K562 (cell line): ENCODE results near the gene PEX10. TPM values are rescaled to one million over a fixed set of nuclear protein-coding genes. Genes with fewer than 3 reads are reported as not detected.
A peak's percentile ranks its signal among the peaks of the same experiment; 100 is the strongest.

Source experiments
- ASH1L ChIP-seq: fragments of 450-650 bp; IDR thresholded peaks from 2 replicates; pipeline ENCODE4 v1.6.1; 2018; ENCODE audit warnings: borderline replicate concordance, mild to moderate bottlenecking, low read depth; ENCODE audit not compliant: partially characterized antibody
- CAMTA2 ChIP-seq: fragments of 250-450 bp; sonication (Bioruptor Pico); conservative IDR thresholded peaks from 2 replicates; pipeline ENCODE4 v1.5.1; 2022
- CHD4 ChIP-seq: fragments of 200-600 bp; sonication (generic); IDR thresholded peaks from 3 replicates; pipeline ENCODE4 v1.6.1; 2012; ENCODE audit warnings: low read depth, mild to moderate bottlenecking, mixed read lengths, low read length, inconsistent platforms; ENCODE audit not compliant: insufficient read depth, insufficient replicate concordance, poor library complexity, severe bottlenecking
- CREB3L1 ChIP-seq: fragments of 450-650 bp; IDR thresholded peaks from 2 replicates; pipeline ENCODE4 v1.6.1; 2014; ENCODE audit warnings: low read depth, mild to moderate bottlenecking, moderate library complexity, borderline replicate concordance
- FOXA1 ChIP-seq: fragments of 450-650 bp; IDR thresholded peaks from 2 replicates; pipeline ENCODE4 v1.6.1; 2016; ENCODE audit warnings: mild to moderate bottlenecking, borderline replicate concordance
- FUS ChIP-seq: fragments of 200-400 bp; formaldehyde crosslinking; optimal IDR thresholded peaks from 2 replicates; pipeline ENCODE3; 2017; ENCODE audit warnings: low read depth, low read length
- NEUROD1 ChIP-seq: fragments of 150-350 bp; IDR thresholded peaks from 2 replicates; pipeline ENCODE4 v1.6.1; 2014; ENCODE audit warnings: borderline replicate concordance, low read length, low read depth; ENCODE audit not compliant: partially characterized antibody
- NR2C2 ChIP-seq, 2 experiments: fragments of 200-800 bp in 1 of 2; sonication (Bioruptor generic) in 1 of 2; sonication (generic) in 1 of 2; formaldehyde crosslinking in 1 of 2; IDR thresholded peaks; 2 replicates each; pipeline versions ENCODE4 v1.6.1 to v1.8.0; 2016 to 2022; ENCODE audit warnings: mild to moderate bottlenecking in 1 of 2, missing compliant biosample characterization in 1 of 2, missing genetic modification characterization in 1 of 2, missing genetic modification reagents in 1 of 2
- NUFIP1 ChIP-seq: fragments of 450-650 bp; IDR thresholded peaks from 2 replicates; pipeline ENCODE4 v1.6.1; 2018; ENCODE audit not compliant: partially characterized antibody
- RBM25 ChIP-seq: fragments of 200-400 bp; formaldehyde crosslinking; IDR thresholded peaks from 2 replicates; pipeline ENCODE4 v1.6.1; 2018; ENCODE audit warnings: low read length, low read depth, moderate library complexity; ENCODE audit not compliant: severe bottlenecking
- SMC3 ChIP-seq: conservative IDR thresholded peaks from 2 replicates; pipeline ENCODE4 v1.6.1; 2011; ENCODE audit warnings: low read depth, low read length, improper control_type of control experiment; ENCODE audit not compliant: insufficient read depth
- SPI1 ChIP-seq: IDR thresholded peaks from 2 replicates; pipeline ENCODE4 v1.6.1; 2011; ENCODE audit warnings: low read depth, low read length, control low read depth, borderline replicate concordance
- SREBF1 ChIP-seq: fragments of 150-350 bp; IDR thresholded peaks from 2 replicates; pipeline ENCODE4 v1.6.1; 2014; ENCODE audit warnings: antibody characterized with exemption, low read depth, low read length, borderline replicate concordance
- TAF1 ChIP-seq: IDR thresholded peaks from 2 replicates; pipeline ENCODE4 v1.6.1; 2011; ENCODE audit warnings: mild to moderate bottlenecking, low read length, moderate library complexity; ENCODE audit not compliant: insufficient read depth, control insufficient read depth, severe bottlenecking; ENCODE audit errors: extremely low read depth
- ZBTB11 ChIP-seq, 3 experiments: fragments of 200-800 bp in 1 of 3; fragments of 250-450 bp in 1 of 3; fragments of 450-650 bp in 1 of 3; sonication (Bioruptor Pico) in 1 of 3; sonication (Bioruptor generic) in 1 of 3; formaldehyde crosslinking in 1 of 3; IDR thresholded peaks; 2 replicates each; pipeline versions ENCODE4 v1.6.1 to v1.8.0; 2016 to 2022; ENCODE audit warnings: mild to moderate bottlenecking in 2 of 3, missing genetic modification characterization in 2 of 3, missing compliant biosample characterization in 1 of 3, moderate library complexity in 1 of 3
- ZBTB26 ChIP-seq: fragments of 450-650 bp; formaldehyde crosslinking; IDR thresholded peaks from 2 replicates; pipeline ENCODE4 v1.4.0; 2022; ENCODE audit warnings: missing genetic modification characterization
- ZFP1 ChIP-seq: fragments of 450-650 bp; formaldehyde crosslinking; IDR thresholded peaks from 2 replicates; pipeline ENCODE4 v1.4.0; 2020; ENCODE audit warnings: mild to moderate bottlenecking, mixed read lengths
- ZNF134 ChIP-seq: fragments of 250-450 bp; sonication (Bioruptor Pico); conservative IDR thresholded peaks from 2 replicates; pipeline ENCODE4 v1.4.0; 2020
- ZNF184 ChIP-seq: sonication (generic); formaldehyde crosslinking; IDR thresholded peaks from 2 replicates; pipeline ENCODE4 v1.5.0; 2020; ENCODE audit warnings: missing genetic modification reagents
- ZNF551 ChIP-seq: fragments of 250-450 bp; sonication (Bioruptor Pico); IDR thresholded peaks from 2 replicates; pipeline ENCODE4 v1.5.0; 2021; ENCODE audit warnings: mild to moderate bottlenecking, moderate library complexity
- ZNF76 ChIP-seq: fragments of 250-450 bp; sonication (Bioruptor Pico); IDR thresholded peaks from 2 replicates; pipeline ENCODE4 v1.4.0; 2020; ENCODE audit warnings: mild to moderate bottlenecking, moderate library complexity, borderline replicate concordance
- polyA plus RNA-seq, 8 experiments: library from polyadenylated mRNA; depleted of rRNA in 4 of 8; stranded (reverse) in 5 of 8; unstranded in 3 of 8; fragments of >200 nt; fragmentation: Nextera tagmentation in 2 of 8; fragmentation: Illumina TruSeq in 1 of 8; extraction: Ambion mirVana in 2 of 8; extraction: Trizol in 1 of 8; gene quantifications; 2 replicates each; pipeline versions ENCODE4 v1.2.1 to v1.2.3, GENCODE V29; 2011 to 2014; ENCODE audit warnings: inconsistent platforms in 1 of 8, missing spikeins in 1 of 8
- total RNA-seq, 7 experiments: library from RNA; depleted of rRNA in 6 of 7; stranded (reverse); fragments of >200 nt in 6 of 7; fragmentation: Illumina TruSeq in 2 of 7; extraction: Trizol in 2 of 7; gene quantifications; 2 replicates each; pipeline versions ENCODE4 v1.2.1 to v1.2.3, GENCODE V29; 2011 to 2021; ENCODE audit warnings: low replicate concordance in 1 of 7

Gene PEX10
- total and polyA plus RNA-seq, 9 of the 15 experiments (the other 6 are each of a cell fraction or from before 2014, with no cell fraction given) = 0.03 to 26.2 (median 8.7) TPM

DNA sequence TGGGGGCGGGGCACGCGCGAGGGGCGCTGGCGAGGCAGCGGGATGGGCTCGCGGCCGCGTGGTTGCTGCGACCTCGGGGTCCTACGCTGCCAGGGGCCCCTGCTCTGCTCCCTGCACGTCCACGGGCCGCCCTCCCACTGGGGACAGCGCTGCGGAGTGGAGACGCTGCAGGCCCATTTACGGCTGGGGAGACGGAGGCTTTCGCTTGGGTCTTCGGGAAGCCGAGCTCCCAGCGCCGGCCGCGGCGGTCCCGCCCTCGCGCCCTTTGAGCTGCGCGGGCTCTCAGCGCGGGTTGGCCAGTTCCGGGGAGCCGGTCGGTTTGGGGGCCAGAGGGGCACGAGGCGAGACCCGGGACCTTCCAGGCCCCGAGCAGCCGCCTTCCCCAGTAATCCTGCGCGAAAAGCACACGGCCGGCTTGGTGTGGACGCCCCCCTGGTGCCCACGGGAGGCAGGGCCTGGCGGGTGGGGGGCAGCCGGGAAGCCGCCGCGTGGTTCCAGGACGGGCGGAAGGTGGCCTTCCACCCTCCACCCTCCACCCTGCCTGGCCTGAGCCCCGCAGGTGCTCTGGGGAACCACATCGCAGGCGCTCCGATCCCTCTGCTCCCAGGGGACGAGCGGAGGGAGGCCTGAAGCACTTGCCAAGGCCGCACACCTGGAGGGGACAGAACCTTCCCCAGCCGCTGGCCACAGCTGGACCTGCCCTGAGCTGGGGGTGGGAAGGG, 570 bp upstream of the PEX10 start (continued):
- TF ChIP-seq CREB3L1 (peak; percentile 3; the same call in 1 of the 2 replicates), ASH1L (no peak), ZNF76 (CRISPR knock-in tag) (no peak), CHD4 (no peak), TAF1 (no peak), SPI1 (no peak), SMC3 (no peak), NEUROD1 (no peak), FUS (no peak), ZFP1 (CRISPR knock-in tag) (no peak), ZNF134 (CRISPR knock-in tag) (no peak), SREBF1 (no peak), RBM25 (no peak), ZNF551 (no peak), CAMTA2 (CRISPR knock-in tag) (no peak), NUFIP1 (no peak), NR2C2 (CRISPR knock-in tag; IDR thresholded peaks at IDR 0.05) (0 out of 2 replicates have a peak, but pooled peaks have one; percentile 35), NR2C2 (tag; IDR thresholded peaks at IDR 0.05) (peak; percentile 77), ZBTB11 (CRISPR knock-in tag; IDR thresholded peaks at IDR 0.05) (no peak), ZBTB26 (CRISPR knock-in tag) (no peak), ZNF184 (no peak), FOXA1 (no peak)
